K562 treated with DMSO at 1 percent for 4 hours (cell line): Measurements from ENCODE around the gene SALL2. TPM values are rescaled to one million over a fixed set of nuclear protein-coding genes. Genes with fewer than 3 reads are reported as not detected.

Source experiments
- total RNA-seq: library from RNA; unstranded; fragments of 300-600 nt; gene quantifications from 2 replicates; pipeline ENCODE4 v1.2.3, GENCODE V29; 2022; ENCODE audit not compliant: insufficient read depth

Gene SALL2
- 7.7 and 15.4 TPM in 2 replicates for total RNA-seq

GRCh38 chr14:21525962-21526671 lies at the start of gene SALL2:
TSS of gene SALL2 (minus strand) at chr14:21526346. CDS start at chr14:21526127, 219 bp downstream.

DNA sequence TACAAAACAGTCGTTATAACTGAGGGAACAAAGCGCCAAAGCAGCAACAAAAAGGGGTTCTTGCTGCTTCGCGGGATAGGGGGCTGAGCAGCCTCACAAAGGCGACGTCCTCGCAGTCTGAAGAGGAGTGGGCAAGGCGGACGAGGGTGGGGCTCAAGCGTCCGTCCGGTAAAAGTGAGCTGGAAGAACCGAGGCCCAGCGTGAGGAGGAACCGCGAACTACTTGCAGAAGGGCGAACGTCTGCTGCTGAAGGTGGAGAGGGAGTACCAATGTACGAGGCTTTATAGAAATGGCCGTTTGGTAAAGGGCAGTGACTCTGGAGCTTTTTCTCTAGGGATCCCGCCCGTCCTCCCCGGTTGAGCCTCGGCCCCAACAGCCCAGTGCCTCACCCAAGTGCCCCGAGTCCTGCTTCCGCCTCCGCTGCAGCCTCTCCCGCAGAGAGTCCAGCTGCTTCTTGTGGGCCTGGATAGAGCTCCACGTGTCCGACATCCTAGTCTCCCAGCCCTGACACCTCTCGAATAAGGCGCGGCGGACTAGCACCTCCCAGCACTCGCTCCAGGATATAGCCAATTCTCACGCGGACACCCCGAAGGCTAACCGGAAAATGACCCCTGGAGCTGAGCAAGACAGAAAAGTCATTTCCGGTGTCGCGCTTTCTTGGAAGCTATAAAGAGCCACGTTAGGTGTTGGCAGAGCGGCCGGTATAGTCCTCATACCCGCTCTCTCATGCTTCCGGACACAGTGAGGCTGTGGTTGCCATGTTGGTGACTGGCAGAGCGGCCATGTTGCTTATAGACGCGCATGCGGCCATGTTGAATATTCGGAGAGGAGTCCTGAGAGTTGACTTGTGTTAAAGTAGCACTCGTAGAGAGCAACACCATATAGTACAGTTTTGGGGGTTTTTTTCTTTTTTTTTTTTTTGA lies 15.2 kb downstream of the SALL2 start, which contains the start of gene METTL3:
Gene METTL3, minus strand, starts transcription at position 606 of the 923 bp plus-strand sequence. Its CDS starts 117 bp downstream, at position 489.

GRCh38 chr14:21476925-21477681 lies 49.0 kb downstream of the SALL2 start, which contains the start of the genes RAB2B and TOX4:
TSS of gene RAB2B (minus strand) at chr14:21476959. CDS start at chr14:21476872, 87 bp downstream.
TSS of gene TOX4 (plus strand) at chr14:21477195. CDS start at chr14:21477279, 84 bp downstream.

Other genes with a start within 250 kb of the SALL2 start
- 0.84 and 1.1 TPM in 2 replicates for gene RPGRIP1, start 246.3 kb downstream of the SALL2 start, total RNA-seq
- gene SUPT16H, start 142.3 kb downstream of the SALL2 start, total RNA-seq, result 38.7 and 39.3 TPM in 2 replicates
- 24.7 and 28.0 TPM in 2 replicates for gene CHD8, start 70.2 kb downstream of the SALL2 start, total RNA-seq
- 9.7 and 13.2 TPM in 2 replicates for gene RAB2B, start 49.4 kb downstream of the SALL2 start, total RNA-seq
- 18.6 and 19.6 TPM in 2 replicates for gene TOX4, start 49.2 kb downstream of the SALL2 start, total RNA-seq
- gene METTL3, start 15.0 kb downstream of the SALL2 start, total RNA-seq, result 38.4 and 46.2 TPM in 2 replicates
- not detected in 2 replicates for gene OR10G3, start 53.7 kb upstream of the SALL2 start, total RNA-seq
- gene OR10G2, start 108.6 kb upstream of the SALL2 start, total RNA-seq, result not detected in 2 replicates
- gene OR4E2, start 127.5 kb upstream of the SALL2 start, total RNA-seq, result not detected in 2 replicates
- gene OR4E1, start 147.5 kb upstream of the SALL2 start, total RNA-seq, result not detected in 2 replicates